ENCODE results near the gene NDUFB7.
"Not testable (repeated sequence)": the region's sequence is repeated elsewhere in the genome, so short reads cannot be mapped to it uniquely, and the experiment has no call there.

The NDUFB7 gene

DNA sequence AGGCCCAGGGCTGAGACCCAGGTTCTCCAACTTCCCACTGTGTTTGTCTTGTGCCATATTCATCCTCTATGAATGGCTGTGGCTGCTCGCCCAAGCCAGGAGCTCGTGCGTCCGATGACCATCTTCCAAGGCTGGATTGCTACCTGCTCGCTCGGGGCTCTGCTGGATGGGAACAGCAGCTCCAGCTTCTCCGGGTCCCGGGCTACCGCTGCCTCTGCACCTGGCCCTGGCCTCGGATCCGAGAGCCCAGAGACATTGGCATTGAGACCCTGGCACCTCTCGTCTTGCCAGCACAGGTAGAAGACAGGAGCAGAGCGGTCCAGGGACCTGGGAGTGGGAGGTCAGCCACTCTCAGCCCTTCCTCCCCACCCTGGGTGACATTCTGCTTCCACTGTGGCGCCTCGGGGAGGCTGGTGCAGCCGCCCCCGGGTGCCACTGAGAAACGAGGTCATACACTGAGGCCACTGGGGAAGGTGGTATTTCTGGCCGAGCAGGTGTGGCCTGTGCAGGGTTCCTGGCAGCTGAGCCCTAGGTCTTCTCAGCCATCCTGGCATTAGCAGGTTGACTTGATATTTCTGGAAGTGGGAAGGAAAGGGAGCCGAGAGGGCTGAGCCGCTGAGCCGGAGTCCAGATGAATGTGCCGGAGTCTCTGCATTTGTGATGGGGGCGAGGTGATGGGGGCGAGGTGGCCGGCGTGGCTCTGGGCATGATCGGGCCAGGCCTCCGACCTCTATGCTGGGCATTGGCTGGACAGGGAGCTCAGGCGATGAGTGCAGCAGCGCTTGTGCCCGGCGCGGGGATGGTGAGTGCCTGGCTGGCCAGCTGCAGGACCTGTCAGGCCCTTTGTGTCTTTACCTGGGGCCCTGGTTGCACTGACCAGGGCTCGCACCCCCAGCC lies 18.6 kb downstream of the NDUFB7 start:
- DNase-seq (ENCODE audit: low spot score), result no peak

DNA sequence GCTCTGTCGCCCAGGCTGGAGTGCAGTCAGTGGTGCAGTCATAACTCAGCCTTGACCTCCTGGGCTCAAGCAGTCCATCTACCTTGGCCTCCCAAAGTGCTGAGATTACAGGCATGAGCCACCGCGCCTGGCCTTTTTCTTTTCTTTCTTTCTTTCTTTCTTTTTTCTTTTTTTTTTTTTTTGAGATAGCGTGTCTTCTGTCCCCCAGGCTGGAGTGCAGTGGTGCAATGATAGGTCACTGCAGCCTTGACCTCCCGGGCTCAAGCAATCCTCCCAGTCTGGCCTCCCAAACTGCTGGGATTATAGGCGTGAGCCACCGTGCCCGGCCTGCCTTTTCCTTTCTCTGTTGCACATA lies 19.9 kb downstream of the NDUFB7 start:
- DNase-seq (ENCODE audit: low spot score), result not testable (repeated sequence)

DNA sequence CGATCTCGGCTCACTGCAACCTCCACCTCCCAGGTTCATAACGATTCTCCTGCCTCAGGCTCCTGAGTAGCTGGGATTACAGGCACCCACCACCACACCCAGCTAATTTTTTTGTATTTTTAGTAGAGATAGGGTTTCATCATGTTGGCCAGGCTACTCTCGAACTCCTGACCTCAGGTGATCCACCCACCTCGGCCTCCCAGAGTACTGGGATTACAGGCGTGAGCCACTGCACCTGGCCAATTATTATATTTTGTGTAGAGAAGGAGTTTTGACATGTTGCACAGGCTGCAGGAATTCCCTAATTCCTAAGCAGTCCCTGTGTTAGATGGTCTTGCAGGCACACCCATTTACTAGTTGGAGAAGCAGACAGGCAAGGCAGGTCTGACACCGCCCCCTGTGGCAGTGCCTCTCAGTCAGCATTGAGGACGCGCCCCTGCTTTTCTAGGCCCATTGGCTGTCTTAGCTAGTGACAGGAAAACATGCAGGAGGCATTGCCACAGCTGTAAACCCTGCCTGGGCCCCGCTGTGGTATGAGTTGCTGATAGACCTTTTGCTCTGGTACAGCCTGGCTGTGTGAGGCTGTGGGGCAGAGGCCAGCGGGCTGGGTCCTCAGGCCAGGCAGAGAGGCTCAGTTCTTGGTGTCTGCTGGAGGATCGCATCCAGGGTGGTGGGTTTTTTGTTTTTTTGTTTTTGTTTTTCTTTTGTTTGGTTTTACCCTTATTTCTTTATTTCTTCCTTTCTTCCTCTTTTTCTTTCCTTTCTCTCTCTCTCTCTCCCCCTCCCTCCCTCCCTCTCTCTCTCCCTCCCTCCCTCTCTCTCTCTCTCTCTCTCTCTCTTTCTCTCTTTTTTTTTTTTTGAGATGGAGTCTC lies 20.5 kb downstream of the NDUFB7 start:
- peak; percentile 85 for DNase-seq (ENCODE audit: low spot score)

DNA sequence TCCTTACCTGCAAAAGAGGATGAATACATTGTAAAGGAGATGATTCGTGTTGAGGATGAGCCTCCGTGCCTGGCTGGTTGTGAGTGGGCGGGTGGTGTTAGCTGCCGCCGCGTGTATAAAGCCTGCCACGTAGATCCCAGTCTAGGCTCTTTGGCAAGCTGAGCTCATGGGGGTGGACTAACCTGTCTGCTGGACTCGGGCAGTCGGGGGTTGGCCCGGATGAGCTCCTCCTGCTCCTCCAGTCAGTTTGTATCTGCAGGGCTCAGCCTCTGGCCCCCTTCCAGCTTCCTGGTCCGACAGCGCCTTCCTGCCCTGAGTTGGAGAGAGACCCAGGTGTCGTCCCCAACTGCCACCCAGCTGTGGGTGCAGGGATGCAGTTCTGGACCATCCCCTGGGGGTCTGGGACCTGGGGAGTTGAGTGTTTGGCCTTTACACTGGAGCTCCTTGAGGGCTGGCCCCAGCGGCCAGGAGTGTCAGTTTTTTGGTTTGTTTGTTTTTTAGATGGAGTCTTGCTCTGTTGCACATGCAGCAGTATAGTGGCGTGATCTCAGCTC lies 21.6 kb downstream of the NDUFB7 start:
- DNase-seq (ENCODE audit: low spot score), result no peak

DNA sequence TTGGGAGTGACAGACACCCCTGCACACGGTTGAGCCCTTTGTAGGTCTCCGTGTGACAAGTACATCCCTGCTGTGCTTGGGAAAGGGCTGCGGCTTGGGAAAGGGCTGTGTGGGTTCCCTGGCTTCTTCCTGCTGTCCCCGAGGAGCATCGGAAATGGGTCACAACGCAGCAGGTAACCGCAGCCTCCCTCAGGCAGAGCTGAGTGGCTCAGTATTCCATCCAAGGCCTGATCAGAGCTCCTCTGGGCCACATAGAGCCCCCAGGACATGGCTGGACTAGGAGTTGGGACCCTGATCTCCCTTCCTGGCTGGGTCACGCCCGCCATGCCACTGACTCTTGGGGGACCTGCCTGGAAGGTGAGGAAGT lies 26.2 kb downstream of the NDUFB7 start:
- no peak for DNase-seq (ENCODE audit: low spot score)

DNA sequence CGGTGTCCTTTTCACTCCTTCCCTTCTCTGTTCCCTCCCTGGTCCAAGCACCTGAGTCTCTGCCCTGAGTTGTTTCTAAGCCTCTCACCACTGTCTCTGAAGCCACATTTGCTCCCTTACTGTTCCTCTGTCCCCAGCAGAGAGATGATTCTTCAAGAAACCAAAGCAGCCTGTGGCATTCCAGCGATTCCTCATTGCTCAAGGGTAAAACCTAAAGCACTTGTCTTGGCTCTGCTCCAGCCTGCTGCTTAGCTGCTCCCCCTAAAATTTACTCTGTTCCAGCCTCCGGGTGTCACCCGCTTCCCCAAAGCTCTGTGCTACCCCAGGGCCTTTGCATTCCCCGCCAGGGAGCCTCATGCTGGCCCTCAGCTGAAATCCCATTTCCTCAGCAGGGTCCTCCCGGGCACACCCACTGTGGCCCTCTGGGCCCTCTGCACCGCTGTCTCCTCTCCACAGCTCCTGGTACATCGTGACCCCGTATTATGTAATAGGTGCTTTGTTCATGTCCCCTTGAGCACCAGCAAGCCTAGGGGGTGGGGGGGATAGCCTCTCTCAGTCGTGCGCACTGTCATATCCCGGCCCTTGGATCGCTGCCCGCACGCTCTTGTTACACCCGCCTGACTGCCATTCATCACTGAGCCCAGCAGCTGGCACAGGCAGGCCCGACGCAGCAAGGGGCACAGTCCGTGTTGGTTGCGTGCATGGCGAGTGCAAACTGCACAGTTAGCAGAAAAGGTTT lies 26.7 kb downstream of the NDUFB7 start:
- no peak for DNase-seq (ENCODE audit: low spot score)

DNA sequence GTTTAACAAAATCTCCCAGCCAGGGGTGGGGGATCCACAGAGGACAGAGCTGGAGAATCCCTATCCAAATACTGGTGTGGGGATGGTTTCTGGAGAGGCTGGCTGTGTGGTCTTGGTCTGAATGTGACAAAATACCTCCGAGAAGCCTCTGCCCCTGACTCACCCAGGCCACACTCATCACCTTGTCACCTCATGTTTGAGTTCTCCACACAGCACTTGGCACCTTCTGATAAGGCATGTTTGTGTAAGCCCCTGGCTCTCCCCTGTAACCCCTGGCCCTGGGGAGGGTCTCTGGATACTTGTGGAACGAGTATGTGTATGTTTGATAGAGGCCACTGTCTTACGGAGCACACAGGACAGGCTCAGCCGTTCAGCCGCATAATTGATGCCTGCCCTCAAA lies 27.8 kb downstream of the NDUFB7 start:
- DNase-seq (ENCODE audit: low spot score), result no peak

DNA sequence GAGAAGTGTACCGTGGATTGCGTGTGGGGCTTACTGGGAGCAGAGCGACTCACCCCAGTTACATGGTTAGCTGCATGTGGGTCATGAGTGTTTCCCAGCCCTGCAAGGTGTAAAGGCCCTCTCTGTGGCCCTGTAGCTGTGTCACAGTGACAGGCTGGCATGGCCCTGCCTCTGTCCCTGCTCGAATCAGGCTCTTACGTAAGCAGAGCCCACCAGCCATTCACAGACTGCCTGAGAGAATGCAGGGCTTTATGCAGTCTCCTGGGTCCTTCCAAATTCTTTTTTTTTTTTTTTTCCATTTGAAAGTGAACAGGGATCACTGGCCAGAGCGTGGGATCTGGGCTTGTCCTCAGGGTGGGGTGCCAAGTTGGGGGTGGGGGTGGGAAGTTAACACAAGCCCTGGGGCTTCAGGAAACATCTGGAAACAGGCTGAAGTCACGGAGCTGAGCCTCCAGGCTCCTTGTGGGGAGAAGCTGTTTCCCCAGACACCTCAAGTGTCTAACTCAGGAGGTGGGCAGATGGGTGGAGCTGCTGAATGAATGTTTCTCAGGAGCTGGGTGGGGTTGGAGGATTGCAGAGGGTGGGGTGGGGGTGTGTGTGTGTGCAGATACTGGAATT lies 29.0 kb downstream of the NDUFB7 start:
- DNase-seq (ENCODE audit: low spot score), result no peak

DNA sequence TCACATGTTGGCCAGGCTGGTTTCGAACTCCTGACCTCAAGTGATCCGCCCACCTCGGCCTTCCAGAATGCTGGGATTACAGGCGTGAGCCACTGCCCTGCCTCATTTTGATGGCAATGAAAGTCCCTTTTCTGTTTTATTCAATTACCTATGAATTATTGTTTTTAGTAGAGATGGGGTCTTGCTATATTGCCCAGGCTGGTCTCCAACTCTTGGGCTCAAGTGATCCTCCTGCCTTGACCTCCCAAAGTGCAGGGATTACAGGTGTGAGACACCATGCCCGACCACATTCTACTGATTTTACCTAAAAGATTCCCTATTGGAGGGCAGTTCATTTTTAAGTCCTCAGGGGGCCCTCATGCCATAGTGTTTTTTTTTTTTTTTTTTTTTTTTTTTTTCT lies 29.9 kb downstream of the NDUFB7 start:
- DNase-seq (ENCODE audit: low spot score), result not testable (repeated sequence)

DNA sequence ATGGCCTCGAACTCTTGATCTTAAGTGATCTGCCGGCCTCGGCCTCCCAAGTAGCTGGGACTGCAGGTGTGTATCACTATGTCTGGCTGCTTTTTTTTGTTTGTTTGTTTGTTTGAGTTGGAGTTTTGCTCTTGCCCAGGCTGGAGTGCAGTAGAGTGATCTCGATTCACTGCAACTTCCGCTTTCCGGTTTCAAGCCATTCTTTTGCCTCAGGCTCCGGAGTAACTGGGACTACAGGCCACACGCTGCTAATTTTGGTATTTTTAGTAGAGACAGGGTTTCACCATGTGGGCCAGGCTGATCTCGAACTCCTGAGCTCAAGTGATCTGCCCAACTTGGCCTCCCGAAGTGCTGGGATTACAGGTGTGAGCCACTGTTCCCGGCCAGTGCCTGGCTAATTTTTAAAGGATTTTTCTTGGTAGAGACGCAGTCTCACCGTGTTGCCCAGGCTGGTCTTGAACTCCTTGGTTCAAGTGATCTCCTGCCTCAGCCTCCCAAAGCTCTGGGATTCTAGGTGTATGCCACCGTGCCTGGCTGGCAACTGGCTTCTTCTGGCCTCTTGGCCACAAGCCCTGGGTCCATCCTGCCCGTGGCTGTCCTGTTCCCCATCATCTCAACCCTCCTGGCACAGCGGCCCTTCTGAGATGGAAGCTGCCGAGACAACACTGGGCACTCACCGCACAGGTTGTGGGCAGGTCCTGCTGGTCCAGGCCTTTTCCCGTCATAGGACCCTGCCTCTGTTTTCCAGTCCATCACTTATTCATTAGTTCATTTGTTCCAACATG lies 30.9 kb downstream of the NDUFB7 start:
- no peak for DNase-seq (ENCODE audit: low spot score)

DNA sequence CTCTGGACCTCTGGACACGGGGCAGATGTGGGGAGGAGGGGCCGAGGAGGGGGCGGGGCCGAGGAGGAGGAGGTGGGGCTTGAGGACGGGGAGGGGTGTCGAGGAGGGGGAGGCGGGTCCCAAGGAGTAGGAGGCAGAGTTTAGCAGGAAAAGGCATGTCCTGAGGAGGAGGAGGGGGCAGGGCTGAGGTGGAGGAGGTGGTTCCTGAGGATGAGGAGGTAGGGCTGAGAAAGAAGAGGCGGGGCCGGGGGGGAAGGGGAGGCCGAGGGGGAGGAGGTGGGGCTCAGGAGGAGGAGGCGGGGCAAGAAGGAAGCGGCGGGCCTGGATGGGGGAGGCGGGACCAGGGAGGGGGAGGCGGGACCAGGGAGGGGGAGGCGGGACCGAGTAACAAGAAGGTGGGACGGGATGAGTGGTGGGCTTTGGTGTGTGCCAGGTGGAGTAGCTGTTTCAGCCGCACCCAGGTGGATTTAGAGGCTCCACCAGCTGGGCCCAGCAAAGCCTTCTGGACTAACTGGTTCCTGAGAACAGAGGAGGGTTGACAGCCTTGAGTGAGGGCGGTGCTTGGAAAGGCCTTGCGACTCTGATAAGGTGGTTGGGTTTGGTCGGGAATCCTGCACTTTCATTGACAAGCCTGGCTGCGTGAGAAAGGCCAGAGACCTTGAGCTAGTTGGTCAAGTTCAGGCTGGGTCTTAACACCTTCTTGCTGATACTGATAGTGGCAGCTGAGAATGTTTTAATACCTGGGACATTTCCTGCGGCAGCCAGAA lies 34.8 kb downstream of the NDUFB7 start:
- DNase-seq (ENCODE audit: low spot score), result peak; percentile 43

DNA sequence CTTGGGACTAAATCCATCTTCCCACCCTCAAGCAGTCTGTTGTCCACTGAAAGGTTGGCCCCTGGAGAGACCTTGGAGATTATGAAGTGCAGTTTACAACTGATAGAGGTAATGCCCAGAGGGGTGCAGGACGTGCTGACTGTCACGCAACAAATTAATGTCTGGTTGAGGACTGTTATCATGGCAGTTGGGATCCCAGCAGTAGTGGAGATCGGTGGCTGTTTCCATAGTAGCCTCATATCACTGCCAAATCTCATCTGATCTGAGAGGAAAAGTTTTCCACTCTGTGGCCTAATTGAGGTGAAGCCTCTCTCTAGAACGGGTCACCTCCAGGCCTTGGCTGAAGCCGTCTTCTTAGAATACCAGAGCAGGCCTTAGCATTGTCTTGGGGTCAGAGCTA lies 38.4 kb downstream of the NDUFB7 start:
- no peak for DNase-seq (ENCODE audit: low spot score)

DNA sequence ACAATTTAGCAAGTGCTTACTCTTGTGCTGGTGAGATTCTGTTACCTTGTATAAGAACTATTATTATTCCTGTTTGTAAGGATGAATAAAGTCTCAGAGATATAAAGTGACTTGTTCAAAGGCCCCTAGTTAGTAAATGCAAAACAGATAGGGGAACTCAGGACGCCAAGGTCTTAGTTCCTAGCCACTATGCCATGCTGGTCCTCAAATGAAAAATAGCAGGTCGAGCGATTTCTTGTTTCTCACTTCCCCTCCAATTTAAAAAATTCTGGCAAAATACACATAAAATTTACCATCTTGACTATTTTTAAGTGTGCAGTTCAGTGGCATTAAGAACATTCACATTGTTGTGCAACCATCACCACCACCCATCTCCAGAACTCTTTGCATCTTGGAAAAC lies 41.4 kb downstream of the NDUFB7 start:
- no peak for DNase-seq (ENCODE audit: low spot score)

DNA sequence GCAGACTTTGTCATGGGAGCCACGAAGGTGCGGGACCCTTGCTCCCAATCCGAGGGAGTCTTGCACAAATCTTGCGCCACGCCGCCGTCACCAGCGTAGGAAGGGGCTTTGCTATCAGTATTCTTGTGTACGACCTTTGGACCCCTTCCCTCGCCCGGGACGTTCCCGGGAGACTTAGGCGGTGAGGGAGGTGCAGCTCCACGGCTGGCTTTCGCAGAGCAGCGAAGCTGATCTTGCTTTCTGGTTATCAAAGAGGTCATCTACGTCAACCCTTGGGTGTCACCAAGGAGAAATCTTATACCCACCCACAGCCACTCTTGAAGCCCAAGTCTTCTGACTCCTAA lies 41.9 kb downstream of the NDUFB7 start:
- no peak for DNase-seq (ENCODE audit: low spot score)

DNA sequence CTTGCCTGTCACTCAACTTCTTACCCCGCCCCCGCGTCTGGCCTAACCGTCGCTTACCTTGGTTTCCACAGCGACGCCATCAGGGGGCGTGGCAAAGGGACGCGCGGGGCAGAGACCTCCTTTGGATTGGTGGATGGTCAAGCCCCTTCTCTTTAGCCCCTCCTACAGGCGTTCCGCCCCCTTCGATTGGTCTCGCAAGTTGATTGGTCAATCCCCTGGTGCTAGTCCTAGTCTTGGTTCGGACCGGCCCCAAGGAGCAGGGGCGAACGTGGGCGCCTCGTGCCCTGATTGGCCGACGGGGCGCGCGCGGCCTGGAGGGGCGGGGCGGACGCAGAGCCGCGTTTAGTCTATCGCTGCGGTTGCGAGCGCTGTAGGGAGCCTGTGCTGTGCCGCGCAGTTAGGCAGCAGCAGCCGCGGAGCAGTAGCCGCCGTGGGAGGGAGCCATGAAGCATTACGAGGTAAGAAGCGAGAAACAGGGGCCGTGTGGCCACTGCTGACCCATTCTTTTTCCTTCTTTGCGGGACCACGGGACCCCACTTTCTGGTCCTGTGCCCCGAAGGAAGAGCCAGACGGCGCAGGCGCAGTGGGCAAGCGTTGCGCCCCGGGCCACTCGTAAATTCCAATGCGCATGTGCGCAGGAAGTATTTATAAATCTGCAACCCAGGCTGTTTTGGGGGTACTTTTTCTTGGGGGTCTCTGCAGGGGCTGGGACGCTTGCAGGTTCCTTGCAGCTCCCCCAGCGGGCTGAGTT lies 42.4 kb downstream of the NDUFB7 start, which contains the start of gene TECR:
TECR (plus strand) TSS at position 341 of the 751 bp plus-strand sequence; CDS start at position 444, 103 bp downstream.
- DNase-seq (ENCODE audit: low spot score), result peak; percentile 100

DNA sequence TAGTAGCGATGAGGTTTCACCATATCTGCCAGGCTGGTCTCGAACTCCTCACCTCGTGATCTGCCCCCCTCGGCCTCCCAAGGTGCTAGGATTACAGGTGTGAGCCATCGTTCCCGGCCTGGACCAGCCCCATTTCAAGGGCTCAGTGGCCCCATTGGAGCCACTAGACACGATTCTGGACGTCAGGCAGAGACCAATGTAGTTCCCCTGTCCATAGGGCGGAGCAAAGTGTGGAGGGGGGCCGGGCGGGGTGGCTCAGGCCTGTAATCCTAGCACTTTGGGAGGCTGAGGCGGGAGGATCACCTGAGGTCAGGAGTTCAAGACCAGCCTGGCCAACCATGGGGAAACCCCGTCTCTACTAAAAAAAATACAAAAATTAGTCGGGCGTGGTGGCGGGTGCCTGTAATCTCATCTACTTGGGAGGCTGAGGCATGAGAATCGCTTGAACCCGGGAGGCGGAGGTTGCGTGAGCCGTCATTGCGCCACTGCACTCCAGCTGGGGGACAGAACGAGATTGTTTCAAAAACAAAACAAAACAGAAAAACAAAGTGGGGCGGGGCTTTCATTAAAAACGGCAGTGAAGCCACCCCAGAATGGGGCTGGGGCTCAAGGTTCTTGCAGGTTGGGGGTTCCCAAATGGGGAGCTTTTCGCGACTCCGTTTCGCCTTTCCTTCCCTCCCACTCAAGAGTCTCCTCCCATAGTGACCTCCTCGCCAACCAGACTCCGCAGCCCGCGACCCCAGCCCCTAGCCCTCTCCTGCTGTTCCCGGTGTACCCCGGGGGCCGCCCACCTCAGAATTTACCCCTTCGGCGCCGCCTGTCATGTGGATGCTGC lies 43.2 kb downstream of the NDUFB7 start:
- no peak for DNase-seq (ENCODE audit: low spot score)

DNA sequence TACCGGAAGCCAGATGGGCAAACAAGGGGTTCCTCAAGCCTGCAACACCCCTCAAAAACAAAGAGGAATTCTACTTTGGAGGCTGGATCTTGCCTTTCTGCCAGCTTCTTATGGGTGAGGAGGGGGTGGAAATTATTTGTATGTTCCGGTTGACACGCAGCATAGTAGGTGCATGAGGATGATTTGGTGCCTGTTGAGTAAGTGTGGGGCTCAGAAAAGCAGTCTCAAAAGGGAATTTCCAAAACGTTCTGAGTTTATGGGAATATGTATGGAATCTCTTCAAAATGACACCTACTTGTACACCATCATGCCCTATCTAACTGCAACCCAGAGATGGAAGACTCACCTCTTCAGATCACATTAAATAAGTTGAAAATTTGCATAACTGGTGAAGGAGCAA lies 45.4 kb downstream of the NDUFB7 start:
- DNase-seq (ENCODE audit: low spot score), result no peak

DNA sequence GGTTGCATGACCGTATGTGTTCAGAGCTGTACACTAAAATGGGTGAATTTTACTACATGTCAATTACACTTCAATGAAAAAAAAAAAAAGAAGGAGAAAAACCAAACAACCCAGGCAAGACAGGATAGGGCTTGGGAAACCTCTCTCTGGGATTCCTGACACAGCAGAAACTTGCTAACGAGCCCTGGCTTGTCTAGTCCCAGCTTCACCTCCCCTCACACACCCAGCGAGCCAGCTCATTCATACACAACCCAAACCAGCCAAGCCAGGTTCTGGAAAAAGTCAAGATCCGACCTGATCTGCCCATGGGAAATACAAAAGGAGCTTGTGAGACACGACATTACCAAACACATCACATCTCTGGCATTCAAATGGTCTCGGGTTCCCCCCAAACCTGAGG lies 46.1 kb downstream of the NDUFB7 start:
- no peak for DNase-seq (ENCODE audit: low spot score)

DNA sequence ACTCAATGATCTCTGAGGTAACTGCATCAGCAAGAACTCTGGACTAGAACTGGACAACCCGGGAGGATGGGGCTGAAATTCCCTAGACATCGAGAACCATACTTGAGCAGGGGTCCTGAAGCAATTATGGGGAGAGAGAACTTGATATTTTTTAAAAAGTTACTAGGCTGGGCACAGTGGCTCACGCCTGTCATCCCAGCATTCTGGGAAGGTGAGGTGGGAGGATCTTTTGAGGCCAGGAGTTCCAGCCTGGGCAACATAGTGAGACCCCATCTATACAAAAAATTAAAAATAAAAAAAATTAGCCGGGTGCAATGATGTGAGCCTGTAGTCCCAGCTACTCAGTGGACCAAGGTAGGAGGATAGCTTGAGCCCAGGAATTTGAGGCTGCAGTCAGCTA lies 51.3 kb downstream of the NDUFB7 start:
- no peak for DNase-seq (ENCODE audit: low spot score)
